ENCODE data around the gene PORCN.
"Not testable (repeated sequence)": the region's sequence is repeated elsewhere in the genome, so short reads cannot be mapped to it uniquely, and the experiment has no call there.

The PORCN gene

GRCh38 chrX:48511560-48511959 is 2.8 kb downstream of the PORCN start:
- Histone ChIP-seq H3K27me3 (ENCODE audit: control insufficient read depth, insufficient read depth, low read length) (no peaks in the 10 kb centered on the region), H3K4me1 (ENCODE audit: control insufficient read depth, insufficient read depth, low read length) (no peaks in the 10 kb centered on the region), H3K9ac (ENCODE audit: low read depth, low read length) (no peak overlapping the region), H3K4me3 (ENCODE audit: low read depth, low read length) (no peak overlapping the region), H3K36me3 (ENCODE audit: control insufficient read depth, insufficient read depth, low read length) (peaks cover 4% of the 10 kb centered on the region), H3K27ac (ENCODE audit: low read depth, low read length) (no peak overlapping the region), H3K9me3 (ENCODE audit: control insufficient read depth, insufficient read depth, low read length) (peaks cover 42% of the 10 kb centered on the region)

- H3K9me3 ChIP-seq (ENCODE audit: control insufficient read depth, insufficient read depth, low read length): peaks cover 45% of the 10 kb centered on the region
- H3K27ac ChIP-seq (ENCODE audit: low read depth, low read length): no peak overlapping the region
- H3K27me3 ChIP-seq (ENCODE audit: control insufficient read depth, insufficient read depth, low read length): no peaks in the 10 kb centered on the region
- H3K9ac ChIP-seq (ENCODE audit: low read depth, low read length): no peak overlapping the region
- peaks cover 4% of the 10 kb centered on the region for H3K36me3 ChIP-seq (ENCODE audit: control insufficient read depth, insufficient read depth, low read length)
- H3K4me3 ChIP-seq (ENCODE audit: low read depth, low read length): no peak overlapping the region
- H3K4me1 ChIP-seq (ENCODE audit: control insufficient read depth, insufficient read depth, low read length): no peaks in the 10 kb centered on the region
Observed at GRCh38 chrX:48512371-48512935, 3.7 kb downstream of the PORCN start.

GRCh38 chrX:48513670-48514069 is 4.9 kb downstream of the PORCN start:
- no peaks in the 10 kb centered on the region for H3K4me1 ChIP-seq (ENCODE audit: control insufficient read depth, insufficient read depth, low read length)
- peaks cover 45% of the 10 kb centered on the region for H3K9me3 ChIP-seq (ENCODE audit: control insufficient read depth, insufficient read depth, low read length)
- no peak overlapping the region for H3K9ac ChIP-seq (ENCODE audit: low read depth, low read length)
- no peak overlapping the region for H3K27ac ChIP-seq (ENCODE audit: low read depth, low read length)
- H3K4me3 ChIP-seq (ENCODE audit: low read depth, low read length): no peak overlapping the region
- no peaks in the 10 kb centered on the region for H3K27me3 ChIP-seq (ENCODE audit: control insufficient read depth, insufficient read depth, low read length)
- H3K36me3 ChIP-seq (ENCODE audit: control insufficient read depth, insufficient read depth, low read length): peaks cover 4% of the 10 kb centered on the region

GRCh38 chrX:48514126-48514806 is 5.5 kb downstream of the PORCN start:
- Histone ChIP-seq H3K27me3 (ENCODE audit: control insufficient read depth, insufficient read depth, low read length) (no peaks in the 10 kb centered on the region), H3K4me1 (ENCODE audit: control insufficient read depth, insufficient read depth, low read length) (no peaks in the 10 kb centered on the region), H3K9ac (ENCODE audit: low read depth, low read length) (no peak overlapping the region), H3K4me3 (ENCODE audit: low read depth, low read length) (no peak overlapping the region), H3K9me3 (ENCODE audit: control insufficient read depth, insufficient read depth, low read length) (peaks cover 47% of the 10 kb centered on the region), H3K27ac (ENCODE audit: low read depth, low read length) (no peak overlapping the region), H3K36me3 (ENCODE audit: control insufficient read depth, insufficient read depth, low read length) (peaks cover 4% of the 10 kb centered on the region)

GRCh38 chrX:48514868-48515460 is 6.2 kb downstream of the PORCN start:
- Histone ChIP-seq H3K36me3 (ENCODE audit: control insufficient read depth, insufficient read depth, low read length) (peaks cover 4% of the 10 kb centered on the region), H3K9ac (ENCODE audit: low read depth, low read length) (no peak overlapping the region), H3K9me3 (ENCODE audit: control insufficient read depth, insufficient read depth, low read length) (peaks cover 41% of the 10 kb centered on the region), H3K27ac (ENCODE audit: low read depth, low read length) (no peak overlapping the region), H3K27me3 (ENCODE audit: control insufficient read depth, insufficient read depth, low read length) (no peaks in the 10 kb centered on the region), H3K4me3 (ENCODE audit: low read depth, low read length) (no peak overlapping the region), H3K4me1 (ENCODE audit: control insufficient read depth, insufficient read depth, low read length) (no peaks in the 10 kb centered on the region)

- no peak overlapping the region for H3K4me3 ChIP-seq (ENCODE audit: low read depth, low read length)
- H3K27me3 ChIP-seq (ENCODE audit: control insufficient read depth, insufficient read depth, low read length): no peaks in the 10 kb centered on the region
- no peak overlapping the region for H3K27ac ChIP-seq (ENCODE audit: low read depth, low read length)
- H3K4me1 ChIP-seq (ENCODE audit: control insufficient read depth, insufficient read depth, low read length): no peaks in the 10 kb centered on the region
- H3K9me3 ChIP-seq (ENCODE audit: control insufficient read depth, insufficient read depth, low read length): peaks cover 38% of the 10 kb centered on the region
- H3K36me3 ChIP-seq (ENCODE audit: control insufficient read depth, insufficient read depth, low read length): peaks cover 4% of the 10 kb centered on the region
- H3K9ac ChIP-seq (ENCODE audit: low read depth, low read length): no peak overlapping the region
Observed at GRCh38 chrX:48515842-48516241, 7.0 kb downstream of the PORCN start.

- H3K4me1 ChIP-seq (ENCODE audit: control insufficient read depth, insufficient read depth, low read length): no peaks in the 10 kb centered on the region
- peaks cover 4% of the 10 kb centered on the region for H3K36me3 ChIP-seq (ENCODE audit: control insufficient read depth, insufficient read depth, low read length)
- peaks cover 38% of the 10 kb centered on the region for H3K9me3 ChIP-seq (ENCODE audit: control insufficient read depth, insufficient read depth, low read length)
- H3K27ac ChIP-seq (ENCODE audit: low read depth, low read length): no peak overlapping the region
- H3K4me3 ChIP-seq (ENCODE audit: low read depth, low read length): no peak overlapping the region
- no peak overlapping the region for H3K9ac ChIP-seq (ENCODE audit: low read depth, low read length)
- no peaks in the 10 kb centered on the region for H3K27me3 ChIP-seq (ENCODE audit: control insufficient read depth, insufficient read depth, low read length)
Observed at GRCh38 chrX:48516285-48516684, 7.5 kb downstream of the PORCN start.

- Histone ChIP-seq H3K9me3 (ENCODE audit: control insufficient read depth, insufficient read depth, low read length) (peaks cover 36% of the 10 kb centered on the region), H3K27ac (ENCODE audit: low read depth, low read length) (no peak overlapping the region), H3K4me1 (ENCODE audit: control insufficient read depth, insufficient read depth, low read length) (no peaks in the 10 kb centered on the region), H3K27me3 (ENCODE audit: control insufficient read depth, insufficient read depth, low read length) (no peaks in the 10 kb centered on the region), H3K4me3 (ENCODE audit: low read depth, low read length) (no peak overlapping the region), H3K36me3 (ENCODE audit: control insufficient read depth, insufficient read depth, low read length) (peaks cover 4% of the 10 kb centered on the region), H3K9ac (ENCODE audit: low read depth, low read length) (no peak overlapping the region)
Observed at GRCh38 chrX:48516987-48517386, 8.2 kb downstream of the PORCN start.

- not testable (repeated sequence) for H3K4me1 ChIP-seq (ENCODE audit: control insufficient read depth, insufficient read depth, low read length); H3K27ac ChIP-seq (ENCODE audit: low read depth, low read length); H3K27me3 ChIP-seq (ENCODE audit: control insufficient read depth, insufficient read depth, low read length); H3K4me3 ChIP-seq (ENCODE audit: low read depth, low read length); H3K36me3 ChIP-seq (ENCODE audit: control insufficient read depth, insufficient read depth, low read length); H3K9ac ChIP-seq (ENCODE audit: low read depth, low read length)
- H3K9me3 ChIP-seq (ENCODE audit: control insufficient read depth, insufficient read depth, low read length): peaks cover 24% of the 10 kb centered on the region
Observed at GRCh38 chrX:48519481-48519880, 10.7 kb downstream of the PORCN start.

GRCh38 chrX:48520455-48520854 is 11.7 kb downstream of the PORCN start:
- no peak overlapping the region for H3K4me3 ChIP-seq (ENCODE audit: low read depth, low read length)
- H3K27me3 ChIP-seq (ENCODE audit: control insufficient read depth, insufficient read depth, low read length): no peaks in the 10 kb centered on the region
- H3K36me3 ChIP-seq (ENCODE audit: control insufficient read depth, insufficient read depth, low read length): peaks cover 17% of the 10 kb centered on the region
- H3K9ac ChIP-seq (ENCODE audit: low read depth, low read length): no peak overlapping the region
- H3K27ac ChIP-seq (ENCODE audit: low read depth, low read length): no peak overlapping the region
- H3K9me3 ChIP-seq (ENCODE audit: control insufficient read depth, insufficient read depth, low read length): peaks cover 30% of the 10 kb centered on the region
- no peaks in the 10 kb centered on the region for H3K4me1 ChIP-seq (ENCODE audit: control insufficient read depth, insufficient read depth, low read length)

- Histone ChIP-seq H3K4me1 (ENCODE audit: control insufficient read depth, insufficient read depth, low read length) (no peaks in the 10 kb centered on the region), H3K9ac (ENCODE audit: low read depth, low read length) (peak overlapping the region; percentile 50; the same call in 1 of the 2 replicates), H3K36me3 (ENCODE audit: control insufficient read depth, insufficient read depth, low read length) (peaks cover 17% of the 10 kb centered on the region), H3K9me3 (ENCODE audit: control insufficient read depth, insufficient read depth, low read length) (peaks cover 30% of the 10 kb centered on the region), H3K4me3 (ENCODE audit: low read depth, low read length) (peak overlapping the region; percentile 81), H3K27ac (ENCODE audit: low read depth, low read length) (peak overlapping the region; percentile 82), H3K27me3 (ENCODE audit: control insufficient read depth, insufficient read depth, low read length) (no peaks in the 10 kb centered on the region)
Observed at GRCh38 chrX:48520976-48521352, 12.2 kb downstream of the PORCN start.
